ENCODE measurements around the gene CA5A. TPM values are rescaled to one million over a fixed set of nuclear protein-coding genes. Genes with fewer than 3 reads are reported as not detected.
"Not testable (repeated sequence)": the region's sequence is repeated elsewhere in the genome, so short reads cannot be mapped to it uniquely, and the experiment has no call there.

Gene CA5A
- total RNA-seq = not detected
- long read RNA-seq = 0 reads

DNA sequence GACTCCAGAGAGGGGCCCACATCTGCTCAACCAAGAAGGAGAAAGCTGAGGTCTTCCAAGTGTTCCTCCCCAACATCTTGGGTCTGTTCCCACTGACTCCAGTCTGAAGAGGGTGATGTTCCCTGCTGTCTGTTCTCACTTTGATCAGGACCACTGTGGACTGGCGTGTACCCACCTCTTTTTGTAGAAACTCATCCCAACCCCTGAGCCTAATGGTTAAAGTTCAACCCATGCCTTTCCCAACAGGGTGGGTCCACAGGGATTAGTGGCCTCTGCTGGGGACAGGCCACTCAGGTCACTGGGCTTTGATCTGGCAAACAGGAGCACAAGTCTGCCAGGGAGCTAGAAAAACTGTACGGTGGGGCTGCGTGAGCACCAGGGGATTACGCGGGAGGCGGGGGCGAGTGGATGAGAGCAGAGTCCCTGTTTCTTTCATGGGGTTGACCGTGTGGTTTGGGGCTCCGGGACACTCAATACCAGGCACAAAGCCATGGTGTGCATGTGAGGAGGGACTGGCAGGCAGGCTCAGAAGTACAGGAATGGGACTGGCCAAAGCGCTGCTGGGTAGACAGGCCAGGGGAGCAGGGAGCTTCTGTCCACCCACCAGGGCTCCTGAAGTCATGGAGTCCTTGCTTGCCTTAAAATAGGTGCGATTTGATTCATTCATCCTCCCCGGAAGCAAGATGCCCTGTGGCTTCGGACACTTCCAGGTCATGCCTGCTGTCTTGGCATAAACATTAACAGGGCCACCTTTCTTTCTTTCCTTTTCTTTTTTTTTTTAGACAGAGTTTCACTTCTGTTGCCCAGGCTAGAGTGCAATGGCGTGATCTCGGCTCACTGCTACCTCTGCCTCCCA lies at the start of gene CA5A:
Gene CA5A (minus strand): TSS at position 155 of the 856 bp plus-strand sequence. CDS start 79 bp downstream, at position 76.
- no peak for DNase-seq (ENCODE audit: low spot score)

DNA sequence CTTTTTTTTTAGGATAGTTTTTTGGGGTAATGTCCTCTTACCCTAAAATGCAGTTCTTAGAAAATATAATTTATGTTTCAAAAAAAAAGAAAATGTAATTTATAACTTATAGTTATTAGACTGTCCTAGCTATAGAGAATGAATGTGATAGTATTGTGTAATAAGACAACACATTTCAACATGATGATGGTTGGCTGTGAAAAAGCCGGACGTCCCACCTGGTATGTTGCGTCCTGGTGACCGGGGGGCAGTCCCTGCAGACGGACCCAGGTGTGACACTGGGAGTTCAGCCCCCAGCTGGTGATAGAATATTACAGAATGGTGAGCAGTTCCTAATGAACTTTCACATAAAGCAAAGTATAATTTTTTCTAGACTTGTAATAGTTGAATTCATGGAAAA lies 49.2 kb upstream of the CA5A start:
- not testable (repeated sequence) for DNase-seq (ENCODE audit: low spot score)

DNA sequence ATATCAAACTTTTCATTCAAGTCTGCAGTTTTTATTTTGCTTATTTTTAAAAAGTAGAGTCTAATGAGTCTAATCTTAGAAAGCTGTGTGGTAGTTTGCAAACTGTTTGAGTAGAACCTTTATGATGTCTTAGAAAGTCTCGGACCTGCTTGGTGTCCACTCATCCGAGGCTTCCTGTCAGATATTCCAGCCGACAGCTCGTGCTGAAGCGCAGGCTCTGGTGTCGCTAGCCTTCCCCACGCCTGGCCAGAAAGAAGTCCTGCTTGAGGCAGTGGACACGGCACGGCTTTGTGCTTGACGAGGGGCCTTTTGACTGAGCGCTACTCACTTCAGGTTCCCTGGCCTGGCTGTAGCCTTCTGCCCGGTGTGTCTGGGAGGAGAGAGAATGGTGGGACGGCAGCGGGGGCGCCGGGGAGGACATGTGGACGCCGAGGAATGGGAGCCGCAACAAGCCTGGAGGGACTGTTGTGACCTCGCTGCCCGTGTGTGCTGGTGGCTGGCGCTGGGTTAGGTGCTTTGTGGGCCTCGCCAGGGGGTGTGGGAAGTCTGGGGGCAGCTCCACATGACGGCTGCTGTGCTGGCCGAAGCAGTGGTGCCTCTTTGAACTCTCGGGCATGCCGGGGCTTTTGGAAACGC lies 48.4 kb upstream of the CA5A start:
- no peak for DNase-seq (ENCODE audit: low spot score)

DNA sequence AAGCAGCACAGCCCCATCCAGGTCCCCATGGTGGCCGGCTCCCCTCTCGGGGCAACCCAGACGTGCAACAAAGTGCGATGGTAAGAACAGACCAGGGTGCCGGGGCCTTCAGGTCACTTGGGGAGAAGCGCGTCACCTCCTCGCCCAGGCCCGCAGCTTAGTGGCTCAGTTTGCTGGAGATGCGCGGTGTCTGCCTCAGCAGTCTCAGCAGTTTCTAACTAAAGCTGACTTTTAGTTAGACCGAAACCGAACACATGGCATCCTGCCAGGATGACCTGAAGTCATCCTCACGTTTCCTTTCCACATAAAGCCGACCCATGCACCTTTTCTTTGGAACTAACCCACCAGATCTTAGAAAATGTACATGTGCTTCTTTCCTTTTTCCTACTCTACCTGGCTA lies 47.9 kb upstream of the CA5A start:
- not testable (repeated sequence) for DNase-seq (ENCODE audit: low spot score)

DNA sequence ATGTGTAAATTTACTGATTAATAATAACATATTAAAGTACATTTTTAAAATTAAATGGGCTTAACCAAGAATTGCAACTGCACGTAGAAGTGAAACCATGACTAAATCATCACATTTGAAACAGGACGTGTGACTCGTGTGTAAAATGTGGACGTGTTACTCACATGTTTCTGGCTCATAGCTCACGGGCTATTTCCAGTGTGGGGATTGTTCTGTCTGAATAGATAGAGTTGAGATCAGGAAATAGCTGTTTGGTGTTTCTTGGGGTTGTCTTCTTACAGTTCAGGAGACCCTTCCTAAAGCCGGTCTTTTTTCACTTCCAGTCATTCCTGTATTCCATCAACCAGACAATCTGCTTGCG lies 47.4 kb upstream of the CA5A start:
- not testable (repeated sequence) for DNase-seq (ENCODE audit: low spot score)

DNA sequence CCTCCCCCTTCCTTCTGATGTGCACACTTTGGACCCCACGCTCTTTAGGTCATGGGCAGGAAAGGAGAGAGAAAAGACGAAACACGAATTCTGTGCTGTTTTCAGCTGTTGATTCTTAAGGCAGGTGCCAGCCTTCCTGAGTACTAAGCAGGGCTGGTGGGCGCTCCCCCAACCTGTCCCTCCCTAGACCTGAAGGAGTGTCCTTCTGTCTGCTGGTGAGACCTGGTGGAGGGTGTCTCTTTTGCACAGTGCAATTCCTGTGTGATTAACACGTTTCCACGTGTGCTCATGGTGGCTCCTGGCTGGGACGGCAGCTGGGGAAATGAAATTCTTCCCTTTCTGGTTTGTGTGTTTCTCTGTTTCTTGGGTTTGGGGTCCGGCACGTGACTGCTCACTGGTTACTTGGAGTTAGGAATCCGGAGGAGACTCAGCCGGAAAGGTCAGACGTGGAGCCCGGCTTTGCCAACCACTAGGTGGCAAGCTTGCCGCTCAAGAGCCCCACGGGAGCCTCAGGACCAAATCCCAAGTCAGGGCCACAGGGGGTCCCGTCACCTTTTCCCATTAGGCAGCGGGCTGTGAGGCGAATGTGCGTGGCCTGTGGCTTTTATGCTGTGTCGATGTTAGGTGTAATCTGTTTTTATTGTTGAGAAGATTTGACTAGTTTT lies 46.9 kb upstream of the CA5A start:
- not testable (repeated sequence) for DNase-seq (ENCODE audit: low spot score)

DNA sequence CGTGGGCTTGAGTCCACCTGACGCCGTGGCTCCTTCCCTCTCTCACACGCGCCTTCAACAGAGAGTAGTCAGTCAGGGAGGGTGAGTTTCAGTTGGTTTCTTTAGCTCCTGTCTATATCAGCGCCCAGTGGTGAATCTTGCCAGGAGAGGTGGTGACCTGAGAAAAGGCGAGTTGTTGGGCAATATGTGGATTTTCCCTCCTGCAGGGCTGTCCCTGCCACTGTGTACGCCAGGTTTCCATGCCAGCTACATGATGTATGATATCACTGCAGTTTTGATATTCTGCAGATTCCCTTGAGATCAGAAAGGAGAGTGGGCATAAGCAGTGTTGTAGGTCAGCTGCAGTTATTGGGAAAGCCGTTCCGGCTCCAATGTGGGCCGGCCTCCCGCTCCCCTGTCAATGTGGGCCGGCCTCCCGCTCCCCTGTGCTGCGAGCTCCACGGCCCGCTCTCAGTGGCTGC lies 46.3 kb upstream of the CA5A start:
- no peak for DNase-seq (ENCODE audit: low spot score)

DNA sequence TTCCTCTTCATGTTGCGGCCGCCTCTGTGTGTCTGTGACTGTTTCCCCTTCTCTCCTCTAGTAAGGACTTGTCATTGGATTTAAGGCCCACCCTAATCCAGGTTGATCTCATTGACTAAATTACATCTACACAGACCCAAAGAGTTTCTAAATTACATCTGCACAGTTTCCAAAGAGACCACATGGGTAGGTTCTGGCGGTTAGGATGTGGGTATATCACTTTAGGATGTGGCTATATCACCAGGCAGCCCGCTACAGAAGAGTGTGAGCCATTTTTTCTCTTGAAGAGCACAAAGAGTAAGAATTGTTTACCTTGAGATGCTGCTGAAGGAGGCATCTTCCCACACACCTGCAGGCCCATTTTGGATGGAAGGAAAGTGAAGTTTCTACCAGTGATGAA lies 45.0 kb upstream of the CA5A start:
- DNase-seq (ENCODE audit: low spot score) = not testable (repeated sequence)

DNA sequence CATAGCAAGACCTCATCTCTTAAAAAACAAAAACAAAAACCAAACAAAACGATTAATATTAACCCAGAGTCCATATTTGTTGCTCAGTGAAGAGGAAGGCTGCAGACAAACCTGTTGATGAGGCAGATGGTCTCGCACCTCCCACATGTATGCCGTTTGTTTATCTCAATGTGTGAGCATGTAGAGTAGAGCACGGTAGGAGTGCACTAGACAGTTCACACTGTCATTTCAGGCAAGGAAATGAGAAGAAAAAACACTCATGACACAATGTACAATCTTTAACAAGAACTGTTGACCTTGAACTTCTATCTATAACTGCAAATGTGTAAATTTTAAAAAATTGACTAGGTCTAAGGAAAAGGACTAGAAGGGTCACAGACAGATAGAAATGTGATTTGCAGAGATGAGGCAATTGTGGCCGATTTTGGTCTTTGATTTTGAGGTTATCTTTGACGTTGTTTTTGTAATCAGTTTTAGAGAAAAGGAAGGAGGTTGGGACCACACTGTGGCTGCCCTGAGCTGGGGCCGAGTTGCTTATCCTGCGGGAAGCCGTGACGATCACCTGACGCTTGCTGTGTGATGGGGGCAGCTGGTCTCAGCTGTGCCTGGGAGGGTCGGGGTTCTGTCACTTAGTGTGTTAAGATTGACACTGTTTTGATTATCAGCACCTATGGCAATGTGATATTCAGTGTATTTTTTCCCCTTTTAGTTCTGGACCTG lies 43.7 kb upstream of the CA5A start:
- not testable (repeated sequence) for DNase-seq (ENCODE audit: low spot score)

DNA sequence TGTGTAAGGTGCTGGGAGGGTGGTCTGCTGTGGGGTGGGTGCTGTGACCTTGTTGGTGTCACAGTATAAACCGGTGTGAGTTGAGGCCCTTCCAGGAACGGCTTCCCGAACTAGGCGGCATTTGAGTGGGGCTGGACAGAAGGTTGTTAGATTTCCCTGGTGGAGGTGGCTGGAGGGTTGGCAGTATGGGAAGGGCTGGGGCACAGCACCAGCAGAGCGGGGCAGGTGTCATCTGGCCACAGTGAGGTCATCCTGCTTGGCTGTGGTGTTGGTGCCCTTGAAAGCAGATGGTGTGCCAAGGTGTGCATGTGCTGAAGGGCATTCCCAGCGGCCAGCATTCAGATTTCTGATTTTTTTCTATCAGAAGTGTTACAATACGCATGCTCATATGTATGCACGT lies 43.0 kb upstream of the CA5A start:
- DNase-seq (ENCODE audit: low spot score) = no peak

DNA sequence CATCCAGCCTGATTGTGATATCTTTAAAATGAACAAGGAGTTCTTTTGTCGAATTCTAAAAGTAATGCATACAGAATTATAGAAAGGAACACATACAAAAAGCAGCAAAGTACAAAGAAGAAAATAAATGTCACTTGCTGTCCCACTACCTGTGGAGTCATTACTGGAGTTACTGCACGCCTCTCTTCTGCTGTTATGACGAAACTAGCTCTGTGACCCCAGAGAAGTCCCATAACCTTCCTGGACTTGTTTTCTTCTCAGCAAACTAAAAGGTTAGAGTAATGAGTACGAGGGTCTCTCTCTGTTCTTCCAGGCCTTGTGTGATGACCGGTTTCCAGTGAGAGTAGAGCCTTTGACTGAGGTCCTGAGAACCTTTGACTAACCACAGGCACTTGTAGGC lies 41.8 kb upstream of the CA5A start:
- DNase-seq (ENCODE audit: low spot score) = no peak

DNA sequence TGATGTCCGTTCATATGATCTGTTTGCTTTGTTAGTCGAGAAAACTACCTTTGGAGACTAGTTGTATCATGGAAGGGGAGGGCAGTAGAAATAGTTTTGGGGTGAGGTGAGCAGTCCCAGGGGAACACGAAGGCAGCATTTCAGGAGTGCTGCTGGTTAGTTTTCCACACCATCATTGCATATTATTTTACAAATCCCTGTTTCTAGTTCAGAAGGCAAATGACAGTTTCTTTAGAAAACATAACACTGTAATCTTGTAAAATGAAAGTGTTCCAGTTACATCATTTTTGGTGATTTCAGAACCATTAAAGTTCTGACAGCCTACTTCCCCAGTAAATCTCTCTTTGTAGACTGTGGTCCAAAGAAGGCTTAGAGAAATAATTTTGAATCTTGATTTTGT lies 40.3 kb upstream of the CA5A start:
- DNase-seq (ENCODE audit: low spot score) = no peak

DNA sequence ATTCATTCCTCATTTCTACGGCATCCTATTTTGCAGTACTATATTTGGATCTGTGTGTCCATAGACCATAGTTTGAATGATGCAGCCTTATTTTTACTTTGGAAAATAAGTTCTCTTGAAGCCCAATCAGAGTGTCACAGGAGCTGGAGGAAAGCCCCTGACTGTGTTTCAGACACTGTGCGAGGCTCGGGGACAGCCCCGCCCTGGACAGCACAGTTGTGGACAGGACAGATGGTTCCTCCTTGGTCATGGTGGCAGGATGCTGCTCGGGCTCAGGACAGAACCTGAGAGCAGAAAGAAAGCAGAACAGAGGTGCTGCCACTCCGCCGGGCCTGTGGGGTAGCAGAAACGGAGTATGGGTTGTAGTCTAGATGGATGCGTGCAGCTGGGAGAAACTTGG lies 37.8 kb upstream of the CA5A start:
- no peak for DNase-seq (ENCODE audit: low spot score)

DNA sequence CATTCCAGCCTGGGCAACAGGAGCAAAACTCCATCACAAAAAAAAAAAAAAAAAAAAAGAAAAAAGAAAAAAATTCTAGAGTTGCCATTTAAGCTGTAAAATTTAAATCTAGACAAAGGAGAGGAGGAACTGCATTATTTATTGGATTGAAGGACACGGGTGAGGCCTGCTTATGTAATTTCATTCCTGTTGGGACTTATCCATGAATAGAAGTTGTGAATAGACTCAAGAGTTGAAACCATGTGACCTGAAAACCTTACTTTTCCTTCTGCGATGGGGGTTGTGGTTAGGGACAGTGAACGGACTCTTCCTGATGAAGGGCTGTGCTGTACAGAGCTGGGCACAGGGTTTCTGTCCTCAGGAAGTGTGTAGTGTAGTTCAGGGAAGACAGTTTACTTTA lies 37.4 kb upstream of the CA5A start:
- no peak for DNase-seq (ENCODE audit: low spot score)

DNA sequence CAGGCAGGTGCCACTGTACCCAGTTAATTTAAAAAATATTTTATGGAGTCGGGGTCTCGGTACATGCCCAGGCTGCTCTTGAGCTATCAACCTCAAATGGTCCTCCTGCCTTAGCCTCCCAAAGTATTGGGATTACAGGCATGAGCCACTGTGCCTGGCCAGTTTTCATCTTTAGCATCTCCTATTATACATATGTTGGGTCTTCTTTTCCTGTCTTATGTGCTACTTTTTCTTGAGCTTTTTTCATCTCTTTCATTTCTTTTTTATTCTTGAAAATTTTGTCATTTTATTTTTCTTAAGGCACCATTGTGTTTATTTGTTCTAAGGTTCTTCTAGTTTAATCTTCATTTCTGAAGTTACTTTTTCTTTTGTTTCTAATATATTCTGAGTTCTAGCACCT lies 35.6 kb upstream of the CA5A start:
- no peak for DNase-seq (ENCODE audit: low spot score)

DNA sequence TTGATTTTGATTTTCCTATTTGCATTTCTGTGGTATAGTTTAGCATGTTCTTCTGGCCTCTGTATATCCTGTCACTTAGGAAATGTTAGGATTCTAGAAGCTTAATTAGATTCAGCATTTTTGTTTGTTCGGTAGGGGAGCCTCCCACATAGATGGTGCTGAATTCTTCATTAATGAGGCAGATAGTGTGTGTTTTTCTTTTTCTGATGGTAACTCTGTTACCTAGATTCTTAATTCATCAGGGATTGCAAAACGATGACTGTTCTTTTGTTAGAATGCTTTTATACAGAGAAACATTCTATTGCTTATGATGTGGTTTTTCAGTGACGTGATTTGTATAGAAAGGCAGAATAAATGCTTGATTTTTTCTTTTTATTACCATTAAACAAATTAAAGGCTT lies 33.9 kb upstream of the CA5A start:
- DNase-seq (ENCODE audit: low spot score) = no peak

DNA sequence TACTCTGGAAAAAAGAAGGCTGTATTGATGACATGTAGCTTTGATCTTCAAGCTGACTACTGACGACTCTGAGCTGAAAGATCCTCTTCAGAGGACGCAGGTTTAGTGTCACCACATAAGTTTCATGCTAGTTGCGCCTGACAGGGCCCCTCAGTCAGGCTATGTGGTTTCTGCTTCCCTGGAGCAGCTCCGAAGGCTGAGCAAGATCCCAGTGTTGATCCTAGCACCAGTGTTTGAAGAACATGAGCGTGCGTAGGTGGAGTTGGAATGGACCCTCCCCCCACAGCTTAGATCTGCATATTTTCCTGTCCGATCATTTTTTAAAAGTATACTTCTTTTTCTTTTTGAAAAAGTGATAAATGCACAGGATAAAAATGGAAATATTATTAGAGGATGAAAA lies 32.2 kb upstream of the CA5A start:
- no peak for DNase-seq (ENCODE audit: low spot score)

DNA sequence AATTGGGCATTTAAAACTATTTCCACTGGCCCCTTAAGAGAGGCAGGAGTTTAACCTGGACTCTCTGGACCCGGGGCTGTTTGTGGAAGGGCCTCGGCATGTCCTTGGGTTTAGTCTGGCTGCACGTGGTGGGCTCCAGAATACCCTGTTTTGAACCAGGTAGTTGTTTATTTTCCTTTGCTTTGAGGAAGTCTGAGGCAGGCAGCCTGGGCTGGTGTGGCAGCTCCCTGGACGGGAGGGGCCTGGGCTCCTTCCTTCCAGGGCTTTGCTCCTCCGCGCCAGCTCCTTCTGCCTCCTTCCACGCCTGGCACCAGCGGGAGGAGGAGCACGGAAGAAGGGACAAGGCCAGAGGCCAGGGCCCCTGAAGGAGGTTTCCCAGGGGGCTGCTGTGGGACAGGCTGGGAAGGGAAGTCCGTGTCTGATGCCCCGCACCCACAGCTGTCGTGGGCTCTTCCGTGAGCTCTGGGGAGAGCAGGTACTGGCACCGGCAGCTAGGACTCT lies 30.4 kb upstream of the CA5A start:
- DNase-seq (ENCODE audit: low spot score) = no peak

DNA sequence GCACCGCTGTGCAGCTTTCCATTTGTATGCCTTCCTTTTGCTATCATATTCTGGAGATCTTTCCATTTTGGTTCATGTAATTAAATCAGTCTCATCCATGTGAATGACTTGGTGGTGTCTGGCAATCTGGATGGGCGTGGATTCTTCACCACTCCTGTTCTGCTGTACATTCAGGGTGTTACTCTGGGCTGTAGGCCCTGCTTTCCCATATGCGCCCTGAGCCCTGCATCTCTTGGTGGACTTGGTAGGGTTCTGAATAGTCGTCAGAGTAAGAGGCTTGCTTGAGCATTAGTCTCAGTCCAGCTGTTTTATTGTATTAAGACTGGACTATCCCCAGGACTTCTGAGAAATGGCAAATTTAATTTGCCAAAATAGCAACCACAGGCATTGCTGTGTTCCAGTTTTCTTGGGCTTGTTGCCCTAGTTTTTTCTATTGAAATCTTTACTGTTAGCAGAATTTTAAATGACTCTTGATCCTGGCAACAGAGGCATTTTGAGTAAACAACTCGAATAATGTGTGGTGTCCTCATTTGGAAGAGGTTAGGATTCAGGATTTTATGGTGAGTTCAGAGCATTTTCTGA lies 29.8 kb upstream of the CA5A start:
- DNase-seq (ENCODE audit: low spot score) = no peak

DNA sequence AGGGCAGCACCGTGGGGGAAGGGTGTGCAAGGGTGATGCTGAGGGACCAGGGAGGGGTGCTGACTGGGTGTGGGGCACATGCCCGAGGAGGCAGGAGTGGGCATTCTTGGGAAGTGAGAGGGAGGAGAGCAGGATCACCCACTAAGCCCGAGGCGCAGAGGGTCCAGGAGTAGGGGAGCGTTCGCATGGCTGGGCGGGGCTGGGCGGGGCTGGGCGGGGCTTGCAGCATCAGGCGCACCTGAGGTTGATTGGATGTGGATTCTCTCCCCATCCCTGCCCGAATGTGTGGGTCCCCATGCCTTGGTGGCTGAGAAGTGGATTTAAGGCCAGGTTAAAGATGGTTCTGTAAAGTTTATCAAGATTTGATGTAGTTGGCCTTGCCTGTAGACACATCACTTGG lies 29.1 kb upstream of the CA5A start:
- no peak for DNase-seq (ENCODE audit: low spot score)

DNA sequence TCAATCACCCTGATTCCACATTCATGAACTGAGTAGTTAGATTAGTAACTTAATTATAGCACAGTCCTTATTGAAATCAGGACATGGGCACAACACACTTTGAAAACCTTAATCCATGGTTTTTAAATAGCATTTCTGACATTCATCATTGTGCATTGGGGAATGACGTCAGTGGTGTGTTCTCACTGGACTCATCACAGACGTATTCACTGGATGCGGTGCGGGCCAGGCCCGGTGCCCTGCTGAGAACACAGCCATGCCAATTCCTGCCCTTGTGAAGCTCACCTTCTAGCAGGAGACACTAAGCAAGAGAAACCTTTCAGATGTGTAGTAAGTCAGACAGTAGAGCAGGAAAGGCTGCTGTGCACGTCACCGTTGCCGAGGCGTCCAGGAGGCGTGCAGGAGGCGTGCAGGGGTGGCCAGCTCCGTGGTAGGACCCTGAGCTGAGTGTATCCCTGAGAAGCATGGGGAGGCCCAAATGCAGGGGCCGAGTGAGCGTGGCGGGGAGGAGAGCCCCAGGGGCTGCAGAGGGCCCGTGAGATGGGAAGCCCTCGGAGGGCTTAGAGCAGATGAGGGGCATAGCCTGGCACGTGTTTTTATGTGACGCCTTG lies 27.8 kb upstream of the CA5A start:
- no peak for DNase-seq (ENCODE audit: low spot score)

Measured in mesenteric fat pad (tissue), 1 donor.